ENCODE measurements around the gene OR4C16. TPM values are rescaled to one million over a fixed set of nuclear protein-coding genes. Genes with fewer than 3 reads are reported as not detected.

OR4C16 gene, protein sequence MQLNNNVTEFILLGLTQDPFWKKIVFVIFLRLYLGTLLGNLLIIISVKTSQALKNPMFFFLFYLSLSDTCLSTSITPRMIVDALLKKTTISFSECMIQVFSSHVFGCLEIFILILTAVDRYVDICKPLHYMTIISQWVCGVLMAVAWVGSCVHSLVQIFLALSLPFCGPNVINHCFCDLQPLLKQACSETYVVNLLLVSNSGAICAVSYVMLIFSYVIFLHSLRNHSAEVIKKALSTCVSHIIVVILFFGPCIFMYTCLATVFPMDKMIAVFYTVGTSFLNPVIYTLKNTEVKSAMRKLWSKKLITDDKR
- not detected for total RNA-seq
- long read RNA-seq = 0 reads

DNA sequence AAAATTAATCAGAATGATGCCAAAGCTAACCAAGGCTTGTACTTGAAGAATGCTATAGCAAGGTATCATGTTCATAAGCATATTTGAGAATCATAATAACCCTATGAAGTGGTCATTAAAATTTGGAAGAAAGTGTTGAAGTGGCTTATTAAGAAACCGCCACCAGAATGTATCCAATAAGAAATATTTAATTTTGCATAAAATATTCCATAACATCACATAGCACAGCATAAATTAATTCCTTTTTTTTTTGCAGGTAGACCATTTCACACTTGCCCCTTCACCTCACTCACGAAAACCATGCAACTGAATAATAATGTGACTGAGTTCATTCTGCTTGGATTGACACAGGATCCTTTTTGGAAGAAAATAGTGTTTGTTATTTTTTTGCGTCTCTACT lies at the start of gene OR4C16:
Gene OR4C16, plus strand, starts transcription at position 301 of the 400 bp plus-strand sequence. Its CDS starts 0 bp downstream, at position 301.
- DNase-seq (ENCODE audit: low spot score) = no peak
- intact Hi-C loops (cut with DNase I) = no loop called here

DNA sequence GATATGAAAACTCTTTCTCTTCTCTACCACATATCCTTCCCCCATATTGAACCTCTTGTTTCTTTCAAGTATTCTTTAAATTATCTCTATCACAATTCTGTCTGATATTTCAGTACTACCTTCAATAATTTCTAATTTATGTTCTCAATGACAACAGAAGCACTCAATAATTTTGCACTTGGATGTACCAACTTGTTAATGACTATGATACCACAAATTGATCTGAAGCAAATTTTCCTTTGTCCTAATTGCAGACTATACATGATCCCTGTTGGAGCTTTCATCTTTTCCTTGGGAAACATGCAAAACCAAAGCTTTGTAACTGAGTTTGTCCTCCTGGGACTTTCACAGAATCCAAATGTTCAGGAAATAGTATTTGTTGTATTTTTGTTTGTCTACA lies 17.8 kb upstream of the OR4C16 start, which contains the start of gene OR4C15:
Gene OR4C15, plus strand, starts transcription at position 301 of the 400 bp plus-strand sequence. Its CDS starts 0 bp downstream, at position 301.
- DNase-seq (ENCODE audit: low spot score) = no peak
- intact Hi-C loops (cut with DNase I) = no loop called here

DNA sequence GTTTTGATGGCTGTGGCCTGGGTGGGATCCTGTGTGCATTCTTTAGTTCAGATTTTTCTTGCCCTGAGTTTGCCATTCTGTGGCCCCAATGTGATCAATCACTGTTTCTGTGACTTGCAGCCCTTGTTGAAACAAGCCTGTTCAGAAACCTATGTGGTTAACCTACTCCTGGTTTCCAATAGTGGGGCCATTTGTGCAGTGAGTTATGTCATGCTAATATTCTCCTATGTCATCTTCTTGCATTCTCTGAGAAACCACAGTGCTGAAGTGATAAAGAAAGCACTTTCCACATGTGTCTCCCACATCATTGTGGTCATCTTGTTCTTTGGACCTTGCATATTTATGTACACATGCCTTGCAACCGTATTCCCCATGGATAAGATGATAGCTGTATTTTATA lies 620 bp downstream of the OR4C16 start:
- intact Hi-C loops (cut with DNase I) = no loop called here
- DNase-seq (ENCODE audit: low spot score) = no peak

DNA sequence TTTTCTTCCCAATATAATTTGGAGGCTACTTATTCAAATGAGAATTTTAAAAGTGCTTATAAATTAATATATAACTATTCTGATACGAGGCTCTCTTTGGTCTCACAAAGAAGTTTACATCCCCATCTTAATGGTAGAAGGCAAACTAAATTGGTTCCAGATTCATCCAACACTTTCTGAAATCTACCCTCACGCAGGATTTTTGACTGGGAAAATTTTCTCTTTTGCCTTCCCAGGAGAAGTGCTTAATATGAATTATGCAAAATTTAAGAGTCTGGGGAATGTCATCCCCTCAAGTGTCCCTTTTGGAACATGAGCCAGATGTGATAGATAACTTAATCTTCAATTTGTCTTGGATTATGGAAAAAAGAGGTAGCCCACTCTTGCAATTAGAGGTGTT lies 35.6 kb downstream of the OR4C16 start, which contains the start of gene OR4C11:
Gene OR4C11, minus strand, starts transcription at position 101 of the 400 bp plus-strand sequence. CDS start 3,272 bp downstream, outside the sequence.
- no peak for DNase-seq (ENCODE audit: low spot score)

More for the DNA sequence above, 35.6 kb downstream of the OR4C16 start, which contains the start of gene OR4C11:
- intact Hi-C loops (cut with DNase I) = no loop called here

Other genes starting within 250 kb of the OR4C16 start
- not detected for gene OR4A16, start 228.9 kb upstream of the OR4C16 start, total RNA-seq
- gene OR4A15, start 204.2 kb upstream of the OR4C16 start, total RNA-seq = not detected
- not detected for gene OR4C15, start 17.7 kb upstream of the OR4C16 start, total RNA-seq
- not detected for gene OR4C11, start 35.5 kb downstream of the OR4C16 start, total RNA-seq
- not detected for gene OR4P4, start 63.0 kb downstream of the OR4C16 start, total RNA-seq
- gene OR4S2, start 76.2 kb downstream of the OR4C16 start, total RNA-seq = not detected
- gene OR4C6, start 90.1 kb downstream of the OR4C16 start, total RNA-seq = not detected
- gene OR5D13, start 201.3 kb downstream of the OR4C16 start, total RNA-seq = not detected
- not detected for gene OR5D14, start 223.4 kb downstream of the OR4C16 start, total RNA-seq
- gene OR5L1, start 239.2 kb downstream of the OR4C16 start, total RNA-seq = not detected
- not detected for gene OR5D18, start 247.5 kb downstream of the OR4C16 start, total RNA-seq

Data from cardiac septum (tissue), 1 donor.